Neural progenitor cell (in vitro differentiated cells): Measurements from ENCODE around the gene NAGS.

Experiments
- EZH2 ChIP-seq: fragments of 200-600 bp; sonication (generic); IDR thresholded peaks from 2 replicates; pipeline ENCODE4 v1.6.1; 2017; ENCODE audit warnings: antibody characterized with exemption, mild to moderate bottlenecking, moderate library complexity
- EZH2phosphoT487 ChIP-seq: fragments of 200-600 bp; sonication (generic); IDR thresholded peaks from 2 replicates; pipeline ENCODE4 v1.6.1; 2017; ENCODE audit warnings: antibody characterized with exemption
- TF ChIP-seq, protein P1 (sequence below): fragments of 200-600 bp; sonication (generic); IDR thresholded peaks from 2 replicates; pipeline ENCODE4 v1.5.1; 2017; ENCODE audit warnings: antibody characterized with exemption, mild to moderate bottlenecking

GRCh38 chr17:44023545-44024270 lies 19.3 kb downstream of the NAGS start:
- TF ChIP-seq, protein P1, sequence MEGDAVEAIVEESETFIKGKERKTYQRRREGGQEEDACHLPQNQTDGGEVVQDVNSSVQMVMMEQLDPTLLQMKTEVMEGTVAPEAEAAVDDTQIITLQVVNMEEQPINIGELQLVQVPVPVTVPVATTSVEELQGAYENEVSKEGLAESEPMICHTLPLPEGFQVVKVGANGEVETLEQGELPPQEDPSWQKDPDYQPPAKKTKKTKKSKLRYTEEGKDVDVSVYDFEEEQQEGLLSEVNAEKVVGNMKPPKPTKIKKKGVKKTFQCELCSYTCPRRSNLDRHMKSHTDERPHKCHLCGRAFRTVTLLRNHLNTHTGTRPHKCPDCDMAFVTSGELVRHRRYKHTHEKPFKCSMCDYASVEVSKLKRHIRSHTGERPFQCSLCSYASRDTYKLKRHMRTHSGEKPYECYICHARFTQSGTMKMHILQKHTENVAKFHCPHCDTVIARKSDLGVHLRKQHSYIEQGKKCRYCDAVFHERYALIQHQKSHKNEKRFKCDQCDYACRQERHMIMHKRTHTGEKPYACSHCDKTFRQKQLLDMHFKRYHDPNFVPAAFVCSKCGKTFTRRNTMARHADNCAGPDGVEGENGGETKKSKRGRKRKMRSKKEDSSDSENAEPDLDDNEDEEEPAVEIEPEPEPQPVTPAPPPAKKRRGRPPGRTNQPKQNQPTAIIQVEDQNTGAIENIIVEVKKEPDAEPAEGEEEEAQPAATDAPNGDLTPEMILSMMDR = no peak
- TF ChIP-seq EZH2 (no peak), EZH2phosphoT487 (no peak)
